Smooth muscle cell (in vitro differentiated cells): ENCODE data around the gene KASH5. TPM values are rescaled to one million over a fixed set of nuclear protein-coding genes. Genes with fewer than 3 reads are reported as not detected.

Experiments used
- DNase-seq: peaks from one replicate; lab custom pipeline; 2025; ENCODE audit not compliant: unreplicated experiment; lab: John Stamatoyannopoulos, UW
- H2AFZ ChIP-seq: fragments of 200-600 bp; sonication (generic); 2 replicates; pipeline ENCODE4 v1.6.0; 2016; ENCODE audit warnings: antibody characterized with exemption, low read depth, mild to moderate bottlenecking
- H3F3A ChIP-seq: fragments of 200-600 bp; sonication (generic); 2 replicates; pipeline ENCODE4 v1.6.0; 2017; ENCODE audit warnings: antibody characterized with exemption, low read depth
- H3K27ac ChIP-seq: fragments of 200-600 bp; sonication (generic); 2 replicates; pipeline ENCODE4 v1.5.1; 2016; ENCODE audit warnings: low read depth, mild to moderate bottlenecking
- H3K27me3 ChIP-seq: fragments of 200-600 bp; sonication (generic); 2 replicates; pipeline ENCODE4 v1.6.1; 2016; ENCODE audit warnings: low read depth, mild to moderate bottlenecking
- H3K36me3 ChIP-seq: fragments of 200-600 bp; sonication (generic); 2 replicates; pipeline ENCODE4 v1.5.1; 2016; ENCODE audit warnings: low read depth
- H3K4me1 ChIP-seq: fragments of 200-600 bp; sonication (generic); 2 replicates; pipeline ENCODE4 v1.5.1; 2016; ENCODE audit warnings: low read depth
- H3K4me2 ChIP-seq: fragments of 200-600 bp; sonication (generic); 2 replicates; pipeline ENCODE4 v1.6.0; 2016; ENCODE audit warnings: mild to moderate bottlenecking
- H3K4me3 ChIP-seq: fragments of 200-600 bp; sonication (generic); 2 replicates; pipeline ENCODE4 v1.5.1; 2016; ENCODE audit warnings: mild to moderate bottlenecking
- H3K79me2 ChIP-seq: fragments of 200-600 bp; sonication (generic); 2 replicates; pipeline ENCODE4 v1.6.0; 2016; ENCODE audit warnings: low read depth, mild to moderate bottlenecking
- H3K9ac ChIP-seq: fragments of 200-600 bp; sonication (generic); 2 replicates; pipeline ENCODE4 v1.6.0; 2016; ENCODE audit warnings: low read depth
- H3K9me3 ChIP-seq: fragments of 200-600 bp; sonication (generic); replicated peaks from 2 replicates; pipeline ENCODE4 v1.5.1; 2016; ENCODE audit warnings: low read depth
- H4K20me1 ChIP-seq: fragments of 200-600 bp; sonication (generic); 2 replicates; pipeline ENCODE4 v1.6.0; 2016; ENCODE audit warnings: low read depth
- WGBS: methylation state at CpG from one replicate; pipeline ENCODE4 v1.1.7; 2016; ENCODE audit warnings: low lambda C conversion rate; 5-methylcytosine and 5-hydroxymethylcytosine counted together
- polyA plus RNA-seq: library from polyadenylated mRNA; unstranded; fragments of >200 nt; fragmentation: Nextera tagmentation; extraction: Ambion mirVana; gene quantifications from 2 replicates; pipeline ENCODE4 v1.2.1, GENCODE V29; 2016
- total RNA-seq: library from RNA; depleted of rRNA; stranded (reverse); fragments of >200 nt; gene quantifications from 2 replicates; pipeline ENCODE4 v1.2.3, GENCODE V29; 2014
- TF ChIP-seq, protein P1 (sequence below): fragments of 200-600 bp; sonication (generic); IDR thresholded peaks from 2 replicates; pipeline ENCODE4 v1.5.1; 2017; ENCODE audit warnings: borderline replicate concordance, mild to moderate bottlenecking, antibody characterized with exemption; ENCODE audit not compliant: insufficient read depth, poor library complexity, severe bottlenecking

KASH5 gene
- total and polyA plus RNA-seq, 2 experiments from 2014 or later, result not detected

DNA sequence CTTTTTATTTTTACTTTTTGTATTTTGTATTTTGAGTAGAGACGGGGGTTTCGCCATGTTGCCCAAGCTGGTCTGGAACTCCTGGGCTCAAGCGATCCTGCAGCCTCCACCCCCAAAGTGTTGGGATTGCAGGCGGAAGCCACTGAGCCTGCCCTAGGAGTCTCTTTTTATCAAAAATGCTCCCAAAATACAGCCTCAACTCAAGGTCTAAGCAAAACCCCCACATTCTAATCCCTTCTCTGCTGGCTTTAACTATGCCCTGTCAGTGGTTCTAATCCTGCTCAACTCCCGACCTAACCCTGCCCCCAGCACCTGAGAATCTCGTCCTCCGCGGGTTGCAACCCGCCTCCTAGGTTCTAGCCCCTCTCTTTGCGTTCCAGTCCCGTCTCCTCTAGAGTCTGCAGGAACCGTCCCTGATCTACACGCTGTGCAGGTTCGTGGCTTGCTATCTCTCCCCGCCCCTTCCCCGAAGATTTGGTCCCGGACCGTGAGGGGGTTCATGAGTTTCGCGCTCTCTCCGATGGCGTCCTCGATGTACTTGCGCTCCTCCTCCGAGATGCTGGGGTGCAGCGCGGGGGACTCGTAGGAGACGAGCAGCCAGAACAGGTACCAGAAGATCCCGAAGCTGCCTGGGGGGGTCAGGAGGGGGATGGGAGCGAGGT, 45.3 kb downstream of the KASH5 start:
- Histone ChIP-seq H4K20me1 (no peaks in the 10 kb centered on the region), H3K4me1 (no peaks in the 10 kb centered on the region), H2AFZ (no peak overlapping the region), H3K4me2 (no peak overlapping the region), H3K9ac (no peak overlapping the region), H3F3A (no peaks in the 10 kb centered on the region), H3K79me2 (no peaks in the 10 kb centered on the region), H3K4me3 (no peak overlapping the region), H3K36me3 (no peaks in the 10 kb centered on the region), H3K27me3 (peaks cover 100% of the 10 kb centered on the region), H3K27ac (no peak overlapping the region), H3K9me3 (no peaks in the 10 kb centered on the region)
- TF ChIP-seq, protein P1, sequence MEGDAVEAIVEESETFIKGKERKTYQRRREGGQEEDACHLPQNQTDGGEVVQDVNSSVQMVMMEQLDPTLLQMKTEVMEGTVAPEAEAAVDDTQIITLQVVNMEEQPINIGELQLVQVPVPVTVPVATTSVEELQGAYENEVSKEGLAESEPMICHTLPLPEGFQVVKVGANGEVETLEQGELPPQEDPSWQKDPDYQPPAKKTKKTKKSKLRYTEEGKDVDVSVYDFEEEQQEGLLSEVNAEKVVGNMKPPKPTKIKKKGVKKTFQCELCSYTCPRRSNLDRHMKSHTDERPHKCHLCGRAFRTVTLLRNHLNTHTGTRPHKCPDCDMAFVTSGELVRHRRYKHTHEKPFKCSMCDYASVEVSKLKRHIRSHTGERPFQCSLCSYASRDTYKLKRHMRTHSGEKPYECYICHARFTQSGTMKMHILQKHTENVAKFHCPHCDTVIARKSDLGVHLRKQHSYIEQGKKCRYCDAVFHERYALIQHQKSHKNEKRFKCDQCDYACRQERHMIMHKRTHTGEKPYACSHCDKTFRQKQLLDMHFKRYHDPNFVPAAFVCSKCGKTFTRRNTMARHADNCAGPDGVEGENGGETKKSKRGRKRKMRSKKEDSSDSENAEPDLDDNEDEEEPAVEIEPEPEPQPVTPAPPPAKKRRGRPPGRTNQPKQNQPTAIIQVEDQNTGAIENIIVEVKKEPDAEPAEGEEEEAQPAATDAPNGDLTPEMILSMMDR, result no peak
- DNase-seq, result no peak
- whole genome bisulfite sequencing, result 78% methylated on average over 31 of the region's 31 CpGs

DNA sequence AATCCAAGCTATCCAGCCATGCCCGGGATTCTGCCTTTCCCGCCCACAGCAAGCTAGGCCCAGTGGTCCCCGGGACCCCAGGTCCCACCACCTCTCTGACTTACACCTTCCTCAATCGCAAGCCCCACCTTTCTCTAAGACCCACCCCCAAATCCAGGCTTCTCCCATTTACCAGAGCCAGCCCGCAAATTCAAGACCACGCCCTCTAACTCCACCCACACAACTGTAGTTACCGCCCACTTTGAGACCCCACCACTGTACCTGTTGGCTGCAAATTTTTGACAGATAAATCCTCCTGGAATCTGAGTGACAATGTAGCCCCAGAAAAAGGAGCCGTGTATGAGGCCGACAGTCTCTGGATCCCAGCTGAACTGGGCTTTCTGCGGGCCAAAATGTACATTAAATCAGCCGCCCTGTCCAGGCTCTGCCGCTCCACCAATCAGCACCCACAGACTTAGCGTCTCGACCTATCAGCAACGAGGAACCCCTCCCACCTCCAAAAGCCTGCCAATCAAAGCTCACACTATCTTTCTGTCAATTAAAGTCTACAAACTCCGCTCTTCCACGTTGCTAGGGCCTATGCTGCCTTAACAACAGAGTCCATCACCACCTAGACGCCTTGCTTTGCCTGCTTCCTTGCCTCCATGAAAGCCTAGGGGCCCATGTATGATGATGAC, 47.0 kb downstream of the KASH5 start:
- H3K27ac ChIP-seq, result no peak overlapping the region
- peaks cover 100% of the 10 kb centered on the region for H3K27me3 ChIP-seq
- no peak for DNase-seq
- H2AFZ ChIP-seq, result no peak overlapping the region
- no peak overlapping the region for H3K4me3 ChIP-seq
- H3K4me1 ChIP-seq, result no peaks in the 10 kb centered on the region
- no peak overlapping the region for H3K4me2 ChIP-seq
- H3K79me2 ChIP-seq, result no peaks in the 10 kb centered on the region
- H3K9ac ChIP-seq, result no peak overlapping the region
- WGBS, result 93% methylated on average over 15 of the region's 18 CpGs
- no peaks in the 10 kb centered on the region for H3K36me3 ChIP-seq
- H3K9me3 ChIP-seq, result no peaks in the 10 kb centered on the region
- H4K20me1 ChIP-seq, result no peaks in the 10 kb centered on the region
- no peaks in the 10 kb centered on the region for H3F3A ChIP-seq
- TF ChIP-seq, protein P1, result no peak

DNA sequence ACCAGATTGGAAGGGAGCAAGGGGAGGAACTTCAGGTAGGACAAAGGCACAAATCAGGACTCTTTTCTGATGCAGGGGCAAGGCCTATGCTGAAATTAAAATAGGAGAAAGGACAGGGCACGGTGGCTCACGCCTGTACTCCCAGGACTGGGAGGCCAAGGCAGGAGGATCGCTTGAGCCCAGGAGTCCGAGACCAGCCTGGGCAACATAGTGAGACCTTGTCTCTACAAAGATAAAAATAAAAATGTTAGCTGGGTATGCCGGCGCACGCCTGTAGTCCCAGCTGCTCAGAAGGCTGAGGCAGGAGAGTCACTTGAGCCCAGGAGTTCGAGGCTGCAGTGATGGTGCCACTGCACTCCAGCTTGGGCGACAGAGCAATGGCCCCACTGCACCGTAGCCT, 47.6 kb downstream of the KASH5 start:
- 97% methylated on average over 10 of the region's 10 CpGs for WGBS
- Histone ChIP-seq H3K27me3 (peaks cover 100% of the 10 kb centered on the region), H3K79me2 (no peaks in the 10 kb centered on the region), H3K4me3 (no peak overlapping the region), H3K4me2 (no peak overlapping the region), H3K9ac (no peak overlapping the region), H3K9me3 (no peaks in the 10 kb centered on the region), H2AFZ (no peak overlapping the region), H4K20me1 (no peaks in the 10 kb centered on the region), H3K36me3 (no peaks in the 10 kb centered on the region), H3K4me1 (no peaks in the 10 kb centered on the region), H3K27ac (no peak overlapping the region), H3F3A (no peaks in the 10 kb centered on the region)
- DNase-seq, result no peak
- TF ChIP-seq, protein P1, result no peak
